IPS-15b (cell line): ENCODE results near the gene NPTX2.

Source experiments
- H3K27me3 ChIP-seq: one replicate; pipeline ENCODE4 v1.6.1; 2013; ENCODE audit warnings: low read length; ENCODE audit not compliant: control insufficient read depth, insufficient read depth
- H3K36me3 ChIP-seq: one replicate; pipeline ENCODE4 v1.6.1; 2013; ENCODE audit warnings: low read length; ENCODE audit not compliant: control insufficient read depth, insufficient read depth
- H3K4me1 ChIP-seq: one replicate; pipeline ENCODE4 v1.6.1; 2013; ENCODE audit warnings: mild to moderate bottlenecking, low read length; ENCODE audit not compliant: control insufficient read depth, insufficient read depth
- H3K4me3 ChIP-seq: one replicate; pipeline ENCODE4 v1.5.1; 2013; ENCODE audit warnings: low read depth, low read length
- H3K9ac ChIP-seq: one replicate; pipeline ENCODE4 v1.6.1; 2013; ENCODE audit warnings: low read depth, mild to moderate bottlenecking, low read length
- H3K9me3 ChIP-seq: one replicate; pipeline ENCODE4 v1.6.1; 2013; ENCODE audit warnings: mild to moderate bottlenecking, low read length; ENCODE audit not compliant: control insufficient read depth, insufficient read depth

NPTX2 gene

DNA sequence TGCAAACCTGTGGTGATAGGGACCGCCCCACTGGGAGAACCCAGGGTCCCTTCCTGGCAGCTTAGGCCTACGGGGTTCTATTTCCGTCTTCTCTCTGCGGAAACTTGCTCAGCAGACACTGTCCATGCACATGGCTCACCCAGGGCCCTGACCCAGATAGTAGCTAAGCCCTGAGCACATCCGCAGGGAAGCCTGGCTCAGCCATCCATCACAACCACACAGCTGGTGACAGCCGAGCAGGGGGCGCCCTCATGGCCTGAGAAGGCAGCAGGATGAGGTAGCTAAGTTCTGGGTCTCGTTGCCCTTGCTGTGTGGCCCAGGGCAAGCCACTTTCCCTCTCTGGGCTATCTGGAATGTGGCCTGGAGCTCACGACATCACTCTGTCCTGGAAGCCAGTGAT lies 23.3 kb downstream of the NPTX2 start:
- Histone ChIP-seq H3K9ac (no peak overlapping the region), H3K36me3 (no peaks in the 10 kb centered on the region), H3K27me3 (no peaks in the 10 kb centered on the region), H3K4me3 (no peak overlapping the region), H3K9me3 (no peaks in the 10 kb centered on the region), H3K4me1 (no peaks in the 10 kb centered on the region)

DNA sequence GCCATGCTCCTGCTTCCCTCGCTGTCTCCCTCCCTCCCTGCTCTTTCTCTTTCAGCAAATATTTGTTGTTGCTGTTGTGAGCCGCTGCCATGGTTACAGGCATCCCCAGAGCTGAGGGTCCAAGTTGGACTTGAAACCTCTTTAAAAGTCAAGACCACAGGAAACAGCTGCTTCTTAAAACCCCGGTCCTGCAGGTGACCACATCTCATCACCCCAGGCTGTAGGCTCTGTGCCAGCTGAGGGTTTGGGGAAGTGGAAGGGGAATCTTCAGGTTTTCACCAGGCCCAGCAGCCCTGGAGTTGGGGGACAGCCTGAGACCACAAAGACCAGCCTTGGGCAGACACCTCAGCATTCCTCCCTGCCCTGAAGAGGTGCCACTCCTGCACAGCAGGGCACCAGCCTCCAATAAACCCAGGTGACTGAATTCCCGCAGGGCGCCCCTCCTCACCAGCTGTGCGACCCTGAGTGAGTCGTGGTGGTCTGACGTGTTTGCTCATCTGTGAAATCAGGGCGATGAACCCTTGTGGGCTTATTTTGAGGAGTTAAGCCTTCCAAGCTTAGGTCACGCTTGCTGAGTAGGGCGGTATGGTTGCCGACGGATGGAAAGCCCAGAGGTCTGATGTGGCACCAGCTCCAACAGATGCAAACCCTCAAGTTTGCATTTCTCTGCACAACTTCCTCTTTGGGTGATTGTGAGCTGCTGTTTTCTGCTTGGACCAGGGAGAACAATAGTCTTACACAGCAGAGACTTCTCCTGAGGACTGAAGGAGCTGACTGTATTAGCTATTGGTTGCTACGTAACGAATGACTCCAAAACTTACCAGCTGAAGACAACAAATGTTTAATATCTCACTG lies 24.8 kb downstream of the NPTX2 start:
- Histone ChIP-seq H3K9ac (no peak overlapping the region), H3K36me3 (no peaks in the 10 kb centered on the region), H3K27me3 (no peaks in the 10 kb centered on the region), H3K4me1 (no peaks in the 10 kb centered on the region), H3K9me3 (no peaks in the 10 kb centered on the region), H3K4me3 (no peak overlapping the region)

DNA sequence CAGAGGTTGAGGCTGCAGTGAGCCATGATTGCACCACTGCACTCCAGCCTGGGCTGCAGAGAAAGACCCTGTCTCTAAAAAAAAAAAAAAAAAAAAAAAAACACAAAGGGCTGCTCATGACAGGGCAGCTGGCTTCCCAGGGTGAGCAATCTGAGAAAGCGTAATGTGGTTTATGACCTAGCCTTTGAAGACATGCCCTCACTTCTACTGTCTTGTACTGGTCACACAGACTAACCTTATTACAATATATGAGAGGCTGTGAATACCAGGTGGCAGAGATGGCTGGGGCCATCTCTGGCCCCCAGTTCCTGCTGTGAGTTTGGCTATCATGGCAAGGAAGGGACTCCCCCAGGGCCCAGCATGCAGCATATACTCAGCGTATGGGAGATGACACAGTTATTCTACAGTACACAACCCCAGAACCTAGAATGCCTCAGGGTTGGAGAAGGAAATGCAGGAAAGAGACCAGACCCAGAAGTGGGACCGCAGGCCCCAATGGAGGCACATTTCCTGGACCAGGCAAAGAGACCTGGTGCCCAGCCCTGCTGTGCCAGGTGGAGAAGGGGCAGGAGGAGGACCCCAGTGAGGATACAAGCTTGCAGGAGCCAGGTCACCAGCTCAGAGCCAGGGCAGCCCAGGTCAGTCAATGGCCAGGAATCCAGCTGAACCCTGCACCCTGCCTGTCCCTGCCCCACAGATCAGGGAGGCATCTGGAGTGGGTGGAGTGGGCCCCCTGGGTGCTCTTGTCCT lies 26.3 kb downstream of the NPTX2 start:
- H3K4me1 ChIP-seq, result no peaks in the 10 kb centered on the region
- no peak overlapping the region for H3K9ac ChIP-seq
- no peaks in the 10 kb centered on the region for H3K27me3 ChIP-seq
- H3K9me3 ChIP-seq, result no peaks in the 10 kb centered on the region
- no peak overlapping the region for H3K4me3 ChIP-seq
- no peaks in the 10 kb centered on the region for H3K36me3 ChIP-seq

DNA sequence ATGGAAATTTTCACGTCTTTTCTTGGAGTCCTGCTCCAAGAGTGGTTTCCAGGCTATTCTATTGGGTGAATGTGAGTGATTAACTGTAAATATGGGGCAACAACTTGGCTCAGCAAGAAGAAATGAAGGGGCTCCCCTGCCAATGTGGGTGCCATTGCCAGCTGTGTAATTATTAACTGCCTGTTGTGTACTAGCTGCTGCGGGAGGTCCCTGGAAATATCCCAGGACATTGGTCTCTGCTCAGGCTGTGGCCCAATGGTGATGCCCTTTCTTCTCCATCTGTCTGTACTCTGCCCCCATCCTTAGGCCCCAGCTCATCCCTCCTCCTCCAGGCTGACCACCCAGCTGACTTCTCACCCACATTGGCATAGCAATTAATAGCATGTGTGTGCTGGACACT lies 29.4 kb downstream of the NPTX2 start:
- no peaks in the 10 kb centered on the region for H3K4me1 ChIP-seq
- H3K4me3 ChIP-seq, result no peak overlapping the region

DNA sequence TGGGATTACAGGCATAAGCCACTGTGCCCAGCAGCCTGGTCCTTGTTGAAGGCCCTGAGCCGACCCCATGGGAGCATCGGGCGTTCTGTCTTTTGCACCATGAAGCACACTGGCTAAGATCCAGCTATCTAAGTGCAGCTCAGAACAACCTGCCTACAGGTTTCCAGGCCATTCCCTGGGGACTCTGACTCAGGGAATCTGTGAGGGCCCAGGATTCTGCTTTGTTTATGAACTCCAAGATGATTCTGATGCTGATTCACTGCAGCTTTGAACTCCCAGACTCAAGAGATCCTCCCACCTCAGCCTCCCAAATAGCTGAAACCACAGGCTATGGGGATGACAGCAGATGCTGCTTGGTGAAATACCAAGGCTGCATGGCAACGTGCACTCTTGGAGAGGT lies 30.2 kb downstream of the NPTX2 start:
- H3K27me3 ChIP-seq, result no peaks in the 10 kb centered on the region
- no peak overlapping the region for H3K4me3 ChIP-seq
- no peak overlapping the region for H3K9ac ChIP-seq
- H3K9me3 ChIP-seq, result no peaks in the 10 kb centered on the region
- H3K36me3 ChIP-seq, result no peaks in the 10 kb centered on the region
- no peaks in the 10 kb centered on the region for H3K4me1 ChIP-seq

More for the DNA sequence above, 29.4 kb downstream of the NPTX2 start:
- no peaks in the 10 kb centered on the region for H3K36me3 ChIP-seq
- H3K9ac ChIP-seq, result no peak overlapping the region
- no peaks in the 10 kb centered on the region for H3K27me3 ChIP-seq
- no peaks in the 10 kb centered on the region for H3K9me3 ChIP-seq

DNA sequence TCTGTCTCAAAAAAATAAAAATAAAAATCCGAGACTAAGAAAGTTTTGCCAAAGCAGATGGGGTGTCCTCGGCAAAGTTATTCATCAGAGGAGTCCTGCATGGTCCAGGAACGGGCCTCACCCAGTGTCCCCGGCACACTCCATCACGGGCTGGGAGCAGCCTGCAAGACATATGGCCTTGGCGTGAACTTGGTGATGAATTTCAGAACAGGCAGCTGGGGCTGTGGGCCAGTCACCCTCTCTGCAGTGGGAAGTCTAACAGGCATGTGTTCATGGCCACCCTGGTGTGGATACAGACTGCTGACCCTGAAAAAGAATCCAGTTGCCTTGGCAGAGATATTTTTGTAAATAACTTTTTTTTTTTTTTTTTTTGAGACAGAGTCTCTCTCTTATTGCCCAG lies 34.7 kb downstream of the NPTX2 start:
- H3K4me1 ChIP-seq, result no peaks in the 10 kb centered on the region
- no peak overlapping the region for H3K9ac ChIP-seq
- H3K4me3 ChIP-seq, result no peak overlapping the region
- no peaks in the 10 kb centered on the region for H3K36me3 ChIP-seq
- H3K27me3 ChIP-seq, result no peaks in the 10 kb centered on the region
- H3K9me3 ChIP-seq, result no peaks in the 10 kb centered on the region

DNA sequence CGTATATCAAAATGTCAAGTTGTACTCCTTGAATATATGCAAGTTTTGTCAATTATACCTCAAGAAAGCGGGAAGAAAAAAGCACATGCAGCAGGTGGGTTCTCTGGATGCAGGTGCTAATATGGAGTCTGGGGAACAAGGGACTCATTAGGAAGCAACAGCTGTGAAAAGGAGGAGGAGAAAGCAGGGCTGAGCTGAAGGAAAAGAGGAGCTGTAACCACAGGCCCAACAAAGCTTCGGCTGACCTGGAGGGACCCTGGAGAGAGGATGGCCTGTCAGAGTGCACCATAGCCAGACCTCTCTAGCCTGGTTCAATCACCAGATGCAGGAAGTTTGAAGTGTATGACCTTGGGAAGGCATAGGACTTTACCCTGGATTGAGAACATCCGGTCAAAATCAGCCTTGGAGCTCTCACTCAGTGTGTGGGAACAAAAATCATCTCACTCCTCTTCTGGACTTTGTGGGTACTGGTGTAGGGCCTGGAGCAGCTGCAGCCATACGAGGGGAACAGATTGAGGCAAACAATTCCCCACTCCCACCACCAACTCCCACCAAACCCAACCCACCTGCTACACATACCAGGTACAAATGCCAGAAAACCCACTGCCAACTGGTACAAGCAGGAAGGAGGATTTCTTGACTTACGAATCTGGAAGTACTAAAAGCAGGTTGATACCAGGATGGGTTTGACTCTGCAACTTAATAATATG lies 36.7 kb downstream of the NPTX2 start:
- Histone ChIP-seq H3K9me3 (no peaks in the 10 kb centered on the region), H3K9ac (no peak overlapping the region), H3K4me3 (no peak overlapping the region), H3K36me3 (no peaks in the 10 kb centered on the region), H3K27me3 (no peaks in the 10 kb centered on the region), H3K4me1 (no peaks in the 10 kb centered on the region)

DNA sequence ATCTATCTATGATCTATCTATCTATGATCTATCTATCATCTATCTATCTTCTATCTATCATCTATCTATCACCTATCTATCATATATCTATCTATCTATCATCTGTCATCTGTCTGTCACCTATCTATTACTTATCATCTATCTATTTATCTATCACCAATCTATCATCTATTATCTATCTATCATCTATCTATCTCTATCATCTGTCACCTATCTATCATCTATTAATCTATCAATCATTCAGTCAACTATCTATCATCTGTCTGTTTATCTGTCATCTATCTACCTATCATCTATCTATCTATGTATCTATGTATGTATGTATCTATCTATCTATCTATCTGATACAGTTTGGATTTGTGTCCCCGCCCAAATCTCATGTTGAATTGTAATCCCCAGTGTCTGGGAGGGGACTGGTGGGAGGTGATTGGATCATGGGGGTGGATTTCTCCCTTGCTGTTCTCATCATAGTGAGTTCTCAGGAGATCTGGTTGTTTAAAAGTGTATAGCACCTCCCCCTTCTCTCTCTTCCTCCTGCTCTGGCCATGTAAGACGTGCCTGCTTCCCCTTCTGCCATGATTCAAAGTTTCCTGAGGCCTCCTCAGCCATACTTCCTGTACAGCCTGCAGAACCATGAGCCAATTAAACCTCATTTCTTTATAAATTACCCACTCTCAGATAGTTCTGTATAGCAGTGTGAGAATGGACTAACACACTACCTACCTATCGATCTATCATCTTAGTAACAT lies 37.6 kb downstream of the NPTX2 start:
- no peaks in the 10 kb centered on the region for H3K9me3 ChIP-seq
- no peak overlapping the region for H3K4me3 ChIP-seq
- no peaks in the 10 kb centered on the region for H3K27me3 ChIP-seq
- no peak overlapping the region for H3K9ac ChIP-seq
- no peaks in the 10 kb centered on the region for H3K4me1 ChIP-seq
- no peaks in the 10 kb centered on the region for H3K36me3 ChIP-seq

DNA sequence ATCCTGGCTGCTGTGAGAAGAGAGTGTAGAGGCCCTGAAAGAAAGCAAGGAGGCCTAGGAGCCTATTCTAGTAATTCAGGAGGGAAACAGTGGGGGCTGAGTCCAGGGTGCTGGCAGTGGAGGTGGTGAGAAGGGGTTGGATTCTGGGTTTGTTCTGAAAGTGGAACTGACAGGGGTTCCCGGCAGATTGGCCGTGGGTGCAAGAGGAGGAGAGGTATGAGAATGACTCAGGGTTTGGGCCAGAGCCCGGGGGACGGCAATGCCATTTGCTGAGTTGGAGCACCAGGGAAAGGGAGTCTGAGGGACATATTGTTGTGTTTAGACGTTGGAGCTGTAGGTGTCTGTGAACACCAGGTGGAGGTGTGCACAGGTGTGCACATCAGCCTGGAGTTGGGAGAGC lies 38.5 kb downstream of the NPTX2 start:
- no peak overlapping the region for H3K4me3 ChIP-seq
- no peaks in the 10 kb centered on the region for H3K4me1 ChIP-seq
- no peak overlapping the region for H3K9ac ChIP-seq
- H3K36me3 ChIP-seq, result no peaks in the 10 kb centered on the region
- no peaks in the 10 kb centered on the region for H3K27me3 ChIP-seq
- no peaks in the 10 kb centered on the region for H3K9me3 ChIP-seq

DNA sequence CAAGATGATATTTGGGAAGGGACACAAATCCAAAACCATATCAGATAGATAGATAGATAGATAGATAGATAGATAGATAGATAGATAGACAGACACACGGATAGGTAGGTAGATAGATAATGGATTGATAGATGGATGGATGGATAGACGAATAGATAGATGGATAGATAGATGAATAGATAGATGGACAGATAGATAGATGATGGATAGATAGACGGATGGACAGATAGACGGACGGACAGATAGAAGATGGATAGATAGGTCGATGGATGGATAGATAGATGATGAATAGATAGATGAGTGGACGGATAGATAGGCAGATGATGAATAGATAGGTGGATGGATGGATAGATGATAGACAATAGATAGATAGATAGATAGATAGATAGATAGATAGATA lies 39.8 kb downstream of the NPTX2 start:
- Histone ChIP-seq H3K4me1 (no peaks in the 10 kb centered on the region), H3K4me3 (no peak overlapping the region), H3K9ac (no peak overlapping the region), H3K36me3 (no peaks in the 10 kb centered on the region), H3K27me3 (no peaks in the 10 kb centered on the region), H3K9me3 (no peaks in the 10 kb centered on the region)

DNA sequence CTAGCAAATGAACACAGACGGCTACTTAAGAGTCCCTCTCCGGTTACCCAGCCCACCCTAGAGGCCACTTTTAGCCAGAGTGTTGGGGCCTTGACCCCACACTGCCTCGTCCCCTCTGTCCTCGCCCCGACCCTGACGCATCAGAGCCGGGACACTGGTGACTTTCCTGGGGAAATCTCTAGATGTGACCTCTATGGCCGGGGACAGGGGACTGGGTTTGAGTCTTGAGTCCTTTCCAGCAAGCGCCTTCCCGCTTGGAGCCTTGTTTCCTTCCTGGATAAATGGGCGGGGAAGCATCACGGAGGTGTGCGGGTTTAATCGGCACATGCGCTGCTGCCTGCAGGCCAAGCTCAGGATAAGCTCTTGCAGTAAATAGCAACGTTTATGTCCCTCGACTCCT lies 40.7 kb downstream of the NPTX2 start:
- H3K4me3 ChIP-seq, result no peak overlapping the region
- H3K27me3 ChIP-seq, result no peaks in the 10 kb centered on the region
- H3K9me3 ChIP-seq, result no peaks in the 10 kb centered on the region
- H3K36me3 ChIP-seq, result no peaks in the 10 kb centered on the region
- no peaks in the 10 kb centered on the region for H3K4me1 ChIP-seq
- no peak overlapping the region for H3K9ac ChIP-seq
